Epithelial cell of proximal tubule (primary cell): ENCODE data around the gene SRM. TPM values are rescaled to one million over a fixed set of nuclear protein-coding genes. Genes with fewer than 3 reads are reported as not detected.
"Not testable (repeated sequence)": the region's sequence is repeated elsewhere in the genome, so short reads cannot be mapped to it uniquely, and the experiment has no call there.

ENCODE experiments used
- DNase-seq: peaks from one replicate; pipeline ENCODE4 v3.0.0-alpha.2; 2011; ENCODE audit warnings: low read depth
- H3K4me3 ChIP-seq: 2 replicates; pipeline ENCODE4 v1.5.1; 2011; ENCODE audit warnings: low read depth, mild to moderate bottlenecking, low read length
- total RNA-seq: library from RNA; depleted of rRNA; stranded (reverse); fragments of >200 nt; gene quantifications from 2 replicates; pipeline ENCODE4 v1.2.3, GENCODE V29; 2015
- TF ChIP-seq, protein P1 (sequence below): conservative IDR thresholded peaks from 2 replicates; pipeline ENCODE4 v1.5.1; 2012; ENCODE audit warnings: low read depth, mild to moderate bottlenecking, low read length

SRM gene
- total RNA-seq, 1 donor from 2014 or later: 78.0 TPM

DNA sequence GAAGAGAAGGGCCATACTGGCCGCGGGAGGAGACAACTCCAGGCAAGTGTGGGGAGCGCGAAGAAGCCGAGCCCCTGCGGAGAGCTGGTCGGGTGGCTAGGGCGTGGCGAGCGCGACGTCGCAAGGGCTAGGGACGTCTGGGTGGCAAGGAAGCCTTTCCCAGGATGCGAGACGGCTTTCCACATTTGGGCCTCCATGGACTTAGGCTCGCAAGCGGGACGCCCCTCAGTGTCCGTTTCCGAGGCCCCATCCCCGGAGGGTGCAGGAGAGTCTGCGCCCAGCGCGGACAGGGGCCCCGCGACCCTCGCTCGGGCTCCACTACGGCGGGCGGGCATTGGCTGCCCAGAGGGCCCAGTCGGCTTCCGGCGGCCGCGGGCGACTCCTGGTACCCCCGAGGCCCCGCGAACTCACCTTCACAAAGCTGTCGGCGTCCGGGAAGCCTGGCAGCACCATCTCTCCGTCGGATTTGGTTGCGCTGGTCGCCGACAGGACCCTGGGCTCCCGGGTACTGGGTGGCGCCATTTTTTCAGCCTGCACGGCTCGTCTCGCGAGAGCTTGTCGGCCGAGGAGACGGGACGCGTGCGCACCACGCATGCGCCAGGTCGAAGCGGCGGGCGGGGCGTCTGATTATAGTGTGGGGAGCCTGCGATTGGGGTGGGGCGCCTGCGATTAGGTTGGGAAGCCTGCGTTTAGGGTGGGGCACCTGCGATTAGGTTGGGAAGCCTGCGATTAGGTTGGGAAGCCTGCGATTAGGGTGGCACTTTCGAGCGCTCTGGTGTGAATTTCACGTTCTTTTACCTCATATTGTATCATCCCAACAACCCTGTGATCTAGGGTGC is 39.7 kb upstream of the SRM start, which contains the start of gene EXOSC10:
EXOSC10 (minus strand) TSS at position 560 of the 839 bp plus-strand sequence; CDS start at position 522, 38 bp downstream.
- peak; percentile 2 for DNase-seq
- TF ChIP-seq, protein P1, sequence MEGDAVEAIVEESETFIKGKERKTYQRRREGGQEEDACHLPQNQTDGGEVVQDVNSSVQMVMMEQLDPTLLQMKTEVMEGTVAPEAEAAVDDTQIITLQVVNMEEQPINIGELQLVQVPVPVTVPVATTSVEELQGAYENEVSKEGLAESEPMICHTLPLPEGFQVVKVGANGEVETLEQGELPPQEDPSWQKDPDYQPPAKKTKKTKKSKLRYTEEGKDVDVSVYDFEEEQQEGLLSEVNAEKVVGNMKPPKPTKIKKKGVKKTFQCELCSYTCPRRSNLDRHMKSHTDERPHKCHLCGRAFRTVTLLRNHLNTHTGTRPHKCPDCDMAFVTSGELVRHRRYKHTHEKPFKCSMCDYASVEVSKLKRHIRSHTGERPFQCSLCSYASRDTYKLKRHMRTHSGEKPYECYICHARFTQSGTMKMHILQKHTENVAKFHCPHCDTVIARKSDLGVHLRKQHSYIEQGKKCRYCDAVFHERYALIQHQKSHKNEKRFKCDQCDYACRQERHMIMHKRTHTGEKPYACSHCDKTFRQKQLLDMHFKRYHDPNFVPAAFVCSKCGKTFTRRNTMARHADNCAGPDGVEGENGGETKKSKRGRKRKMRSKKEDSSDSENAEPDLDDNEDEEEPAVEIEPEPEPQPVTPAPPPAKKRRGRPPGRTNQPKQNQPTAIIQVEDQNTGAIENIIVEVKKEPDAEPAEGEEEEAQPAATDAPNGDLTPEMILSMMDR: no peak
- H3K4me3 ChIP-seq: peak within 1 kb of the TSS; percentile 98

DNA sequence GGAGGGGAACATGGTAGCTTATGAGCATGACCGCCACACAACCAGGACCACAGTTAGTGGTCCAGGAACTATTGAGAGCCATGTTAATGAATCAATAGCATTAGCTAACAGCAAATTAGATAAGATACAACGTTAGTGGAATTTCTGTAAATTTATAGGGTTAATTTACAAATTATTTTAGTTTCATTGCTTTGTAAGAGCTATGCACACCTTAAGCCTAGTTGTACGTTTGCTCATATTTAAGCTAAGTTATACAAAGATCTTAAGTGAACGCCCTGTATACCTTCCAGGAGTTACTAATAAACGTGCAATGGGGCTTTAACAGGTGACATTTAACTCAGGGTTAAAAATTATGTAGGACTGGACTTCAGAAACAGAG is 39.1 kb upstream of the SRM start:
- TF ChIP-seq, protein P1: no peak
- peak overlapping the region; percentile 98 for H3K4me3 ChIP-seq
- DNase-seq: no peak

DNA sequence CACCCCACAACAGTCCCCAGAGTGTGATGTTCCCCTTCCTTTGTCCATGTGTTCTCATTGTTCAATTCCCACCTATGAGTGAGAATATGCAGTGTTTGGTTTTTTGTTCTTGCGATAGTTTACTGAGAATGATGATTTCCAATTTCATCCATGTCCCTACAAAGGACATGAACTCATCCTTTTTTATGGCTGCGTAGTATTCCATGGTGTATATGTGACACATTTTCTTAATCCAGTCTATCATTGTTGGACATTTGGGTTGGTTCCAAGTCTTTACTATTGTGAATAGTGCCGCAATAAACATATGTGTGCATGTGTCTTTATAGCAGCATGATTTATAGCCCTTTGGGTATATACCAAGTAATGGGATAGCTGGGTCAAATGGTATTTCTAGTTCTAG is 24.0 kb upstream of the SRM start:
- H3K4me3 ChIP-seq, DNase-seq: not testable (repeated sequence)

DNA sequence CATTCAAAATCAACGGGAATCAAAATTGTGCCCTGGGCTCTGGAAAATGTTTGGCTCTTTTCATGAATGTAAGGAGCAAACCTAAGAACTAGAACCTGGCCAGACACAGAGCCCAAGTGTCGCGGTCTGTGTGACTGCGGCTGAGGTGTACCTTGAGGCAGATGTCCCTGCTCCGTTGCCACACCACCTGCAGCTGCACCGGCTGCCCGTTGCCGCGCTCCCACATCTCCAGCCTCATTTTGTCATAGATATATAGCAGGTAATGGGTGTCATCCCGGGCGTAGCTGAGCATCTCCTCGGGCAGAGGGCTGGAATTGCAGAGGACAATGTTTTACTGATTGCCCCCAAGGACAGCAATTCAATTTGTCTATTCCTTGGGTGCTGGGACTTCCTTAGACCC is 21.1 kb upstream of the SRM start:
- DNase-seq: no peak
- no peak overlapping the region for H3K4me3 ChIP-seq
- TF ChIP-seq, protein P1: no peak

DNA sequence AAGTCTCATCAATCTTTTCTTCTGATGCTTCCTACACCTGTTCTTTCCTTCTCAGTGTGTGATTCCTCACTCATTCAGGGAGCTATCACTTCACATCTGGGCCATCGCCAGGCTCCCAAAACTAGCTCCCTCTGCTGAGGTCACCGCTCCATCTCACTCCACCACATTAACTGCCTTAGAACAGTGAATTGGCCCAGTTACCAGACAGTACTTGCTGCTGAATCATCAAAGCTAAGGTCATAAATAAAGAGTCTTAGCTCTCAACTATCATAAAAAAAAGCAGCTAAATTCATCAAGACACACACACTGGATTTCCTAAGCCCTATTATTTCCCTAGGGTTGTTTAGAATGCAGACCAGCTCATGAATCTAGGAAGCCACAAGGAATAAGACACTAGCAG is 18.8 kb upstream of the SRM start:
- no peak overlapping the region for H3K4me3 ChIP-seq
- no peak for DNase-seq
- TF ChIP-seq, protein P1: no peak

DNA sequence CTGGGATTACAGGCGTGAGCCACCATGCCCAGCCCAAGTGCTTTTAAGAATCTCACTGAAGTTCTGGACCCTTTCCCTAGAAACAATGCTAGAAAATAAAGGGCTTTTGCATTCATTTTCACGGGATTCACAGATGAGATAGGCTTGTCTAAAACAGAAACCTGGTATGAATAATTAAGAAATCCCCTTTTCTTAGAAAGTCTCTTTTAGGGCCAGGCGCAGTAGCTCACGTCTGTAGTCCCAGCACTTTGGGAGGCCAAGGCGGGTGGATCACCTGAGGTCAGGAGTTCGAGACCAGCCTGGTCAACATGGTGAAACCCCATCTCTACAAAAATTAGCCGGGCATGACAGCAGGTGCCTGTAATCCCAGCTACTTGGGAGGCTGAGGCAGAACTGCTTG is 13.6 kb upstream of the SRM start:
- not testable (repeated sequence) for H3K4me3 ChIP-seq, DNase-seq

DNA sequence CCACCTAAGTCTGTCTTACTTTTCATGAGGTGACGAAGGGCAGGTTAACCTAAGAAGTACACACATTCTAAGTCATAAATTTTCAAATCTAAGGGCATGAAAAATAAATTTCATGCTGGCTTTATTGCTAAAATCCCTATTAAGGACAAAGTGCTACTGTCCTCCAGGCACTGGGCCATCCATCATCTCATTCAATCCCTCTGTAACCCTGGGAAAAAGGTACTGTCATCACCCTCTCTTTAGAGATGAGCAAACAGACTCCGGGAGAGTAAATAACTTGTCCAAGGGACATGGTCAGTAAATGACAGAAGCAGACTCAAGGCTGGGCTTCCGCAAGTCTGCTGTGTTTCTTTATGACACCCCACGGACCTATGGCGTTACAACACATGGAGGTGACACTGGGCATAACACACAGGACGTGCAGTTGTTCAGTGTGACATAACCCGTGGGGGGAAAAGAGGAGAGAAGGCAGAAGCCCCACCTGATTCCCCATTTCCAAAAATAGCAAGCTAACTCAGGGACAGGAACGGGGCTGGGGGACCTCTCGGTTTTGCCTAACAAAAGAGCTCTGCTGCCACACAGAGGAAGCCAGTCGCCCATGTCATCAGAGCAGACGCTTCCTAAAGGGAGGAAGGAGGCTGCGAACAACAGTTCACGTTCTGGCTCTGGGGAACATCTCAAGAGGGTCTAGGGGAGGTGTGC is 12.5 kb upstream of the SRM start:
- TF ChIP-seq, protein P1: no peak
- no peak for DNase-seq
- H3K4me3 ChIP-seq: no peak overlapping the region
